GM23338 (cell line): ENCODE data around the gene MAGOH. TPM values are rescaled to one million over a fixed set of nuclear protein-coding genes. Genes with fewer than 3 reads are reported as not detected.

ENCODE experiments used
- ATAC-seq: fragments of 200-7000 bp; cut with Tn5 transposase; 3 replicates; pipeline ENCODE4 v1.9.1; 2020
- DNase-seq: peaks from one replicate; pipeline ENCODE4 v3.0.0-alpha.2; 2015; ENCODE audit warnings: low spot score
- H2AFZ ChIP-seq: fragments of 200-600 bp; sonication (generic); 2 replicates; pipeline ENCODE4 v1.8.0; 2016; ENCODE audit warnings: antibody characterized with exemption, mild to moderate bottlenecking, moderate library complexity
- H3F3A ChIP-seq: fragments of 200-600 bp; sonication (generic); replicated peaks from 2 replicates; pipeline ENCODE4 v1.8.0; 2017; ENCODE audit warnings: antibody characterized with exemption, mixed run types, low read depth
- H3K27ac ChIP-seq: fragments of 200-600 bp; sonication (generic); 2 replicates; pipeline ENCODE4 v1.6.1; 2016; ENCODE audit warnings: low read depth
- H3K27me3 ChIP-seq: fragments of 200-600 bp; sonication (generic); 2 replicates; pipeline ENCODE4 v1.8.0; 2016; ENCODE audit warnings: mild to moderate bottlenecking, mixed run types, moderate library complexity; ENCODE audit not compliant: insufficient read depth
- H3K36me3 ChIP-seq: fragments of 200-600 bp; sonication (generic); 2 replicates; pipeline ENCODE4 v1.8.0; 2016; ENCODE audit warnings: mild to moderate bottlenecking; ENCODE audit not compliant: insufficient read depth
- H3K4me1 ChIP-seq: fragments of 200-600 bp; sonication (generic); 2 replicates; pipeline ENCODE4 v1.8.0; 2016; ENCODE audit warnings: mild to moderate bottlenecking, moderate library complexity; ENCODE audit not compliant: insufficient read depth
- H3K4me2 ChIP-seq: fragments of 200-600 bp; sonication (generic); 2 replicates; pipeline ENCODE4 v1.7.1; 2017; ENCODE audit warnings: mixed run types
- H3K4me3 ChIP-seq: fragments of 200-600 bp; sonication (generic); 2 replicates; pipeline ENCODE4 v1.6.1; 2016; ENCODE audit warnings: mixed run types
- H3K79me2 ChIP-seq: fragments of 200-600 bp; sonication (generic); replicated peaks from 2 replicates; pipeline ENCODE4 v1.8.0; 2017; ENCODE audit warnings: mild to moderate bottlenecking; ENCODE audit not compliant: insufficient read depth
- H3K9me2 ChIP-seq: fragments of 200-600 bp; sonication (generic); 2 replicates; pipeline ENCODE4 v1.8.0; 2017; ENCODE audit not compliant: insufficient read depth
- H4K20me1 ChIP-seq: fragments of 200-600 bp; sonication (generic); replicated peaks from 2 replicates; pipeline ENCODE4 v1.8.0; 2017; ENCODE audit warnings: mild to moderate bottlenecking; ENCODE audit not compliant: insufficient read depth
- H3K27ac Mint-ChIP-seq: 2 replicates; pipeline ENCODE4 v1.8.0; 2020; ENCODE audit warnings: inconsistent platforms, mild to moderate bottlenecking, moderate library complexity, mixed read lengths
- H3K27me3 Mint-ChIP-seq: 3 replicates; pipeline ENCODE4 v1.8.0; 2022; ENCODE audit warnings: low read depth, mild to moderate bottlenecking, moderate library complexity, mixed read lengths, inconsistent platforms; ENCODE audit not compliant: insufficient read depth, poor library complexity
- H3K36me3 Mint-ChIP-seq: 3 replicates; pipeline ENCODE4 v1.8.0; 2021; ENCODE audit warnings: low read depth, mild to moderate bottlenecking, inconsistent platforms, moderate library complexity, mixed read lengths
- H3K4me1 Mint-ChIP-seq: 3 replicates; pipeline ENCODE4 v1.8.0; 2020; ENCODE audit warnings: mild to moderate bottlenecking, inconsistent platforms, mixed read lengths
- H3K4me3 Mint-ChIP-seq: 3 replicates; pipeline ENCODE4 v1.8.0; 2021; ENCODE audit warnings: moderate library complexity, mild to moderate bottlenecking, inconsistent platforms, mixed read lengths
- H3K9me3 Mint-ChIP-seq: 3 replicates; pipeline ENCODE4 v1.8.0; 2020; ENCODE audit warnings: moderate library complexity, mild to moderate bottlenecking, inconsistent platforms, mixed read lengths
- CREB1 ChIP-seq: fragments of 250-450 bp; sonication (Bioruptor Pico); IDR thresholded peaks from 2 replicates; pipeline ENCODE4 v1.5.0; 2020; ENCODE audit warnings: low read depth, mild to moderate bottlenecking, moderate library complexity
- CTCF ChIP-seq, 2 experiments: fragments of 200-600 bp in 1 of 2; sonication (generic) in 1 of 2; conservative IDR thresholded peaks; 2 replicates each; pipeline versions ENCODE4 v1.5.1 to v1.6.1; 2016 to 2017; ENCODE audit warnings: antibody characterized with exemption in 2 of 2, low read depth in 2 of 2, mild to moderate bottlenecking in 2 of 2, moderate library complexity in 1 of 2
- EZH2 ChIP-seq: fragments of 200-600 bp; sonication (generic); IDR thresholded peaks from one replicate; pipeline ENCODE4 v1.8.0; 2017; ENCODE audit warnings: antibody characterized with exemption, mild to moderate bottlenecking, low read depth; ENCODE audit not compliant: unreplicated experiment
- EZH2phosphoT487 ChIP-seq: fragments of 200-600 bp; sonication (generic); IDR thresholded peaks from one replicate; pipeline ENCODE4 v1.8.1; 2018; ENCODE audit warnings: antibody characterized with exemption; ENCODE audit not compliant: unreplicated experiment
- JUNB ChIP-seq: IDR thresholded peaks from one replicate; pipeline ENCODE4 v1.6.1; 2016; ENCODE audit warnings: antibody characterized with exemption; ENCODE audit not compliant: unreplicated experiment
- POLR2AphosphoS5 ChIP-seq: IDR thresholded peaks from 2 replicates; pipeline ENCODE4 v1.6.1; 2016; ENCODE audit warnings: antibody characterized with exemption, low read depth
- ZNF462 ChIP-seq: fragments of 250-450 bp; sonication (Bioruptor Pico); IDR thresholded peaks from 2 replicates; pipeline ENCODE4 v1.5.0; 2020; ENCODE audit warnings: mild to moderate bottlenecking, moderate library complexity
- polyA plus RNA-seq: library from polyadenylated mRNA; unstranded; fragments of >200 nt; fragmentation: Nextera tagmentation; extraction: Ambion mirVana; gene quantifications from 2 replicates; pipeline ENCODE4 v1.2.1, GENCODE V29; 2016
- total RNA-seq: library from RNA; depleted of rRNA; stranded (reverse); fragments of >200 nt; shearing (Covaris generic); gene quantifications from 2 replicates; pipeline ENCODE4 v1.2.3, GENCODE V29; 2014

MAGOH gene
- total and polyA plus RNA-seq, 2 experiments from 2014 or later = 79.3 to 185 TPM

DNA sequence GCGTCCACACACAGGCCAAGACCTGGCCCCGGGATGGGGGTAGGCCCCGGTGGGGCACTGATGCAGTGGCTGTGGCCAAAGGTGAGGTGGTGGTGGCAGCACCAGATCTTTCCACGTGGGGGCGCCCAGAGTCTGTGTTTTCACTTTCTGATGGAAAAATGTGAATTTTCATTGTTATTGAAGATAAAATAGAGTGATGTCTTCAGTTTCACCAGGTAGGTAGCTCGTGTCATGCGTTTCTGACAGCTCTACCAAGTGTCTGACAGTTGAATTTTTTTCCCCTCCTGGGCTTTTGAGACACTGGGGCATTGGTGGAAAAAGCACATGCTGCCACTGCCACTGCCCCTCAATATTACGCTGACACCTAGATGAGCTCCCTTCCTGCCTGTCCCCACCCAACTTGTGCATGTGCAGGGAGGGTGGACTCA lies 40.0 kb upstream of the MAGOH start:
- no peaks in the 10 kb centered on the region for H3F3A ChIP-seq
- H3K4me1 Mint-ChIP-seq = peaks cover 3% of the 10 kb centered on the region; the same call in 1 of the 3 replicates
- H3K4me1 ChIP-seq = no peaks in the 10 kb centered on the region
- 0 out of 2 replicates have a peak overlapping the region, but pooled peaks have one; percentile 58 for H3K27ac Mint-ChIP-seq
- TF ChIP-seq EZH2 = no peak
- no peak for TF ChIP-seq EZH2phosphoT487
- TF ChIP-seq CTCF (conservative IDR thresholded peaks at IDR 0.05; ENCODE audit: low read depth in 2 of 2) = peak; percentile 79 to 85
- H3K27me3 ChIP-seq = no peaks in the 10 kb centered on the region
- no peaks in the 10 kb centered on the region for H3K79me2 ChIP-seq
- H3K36me3 ChIP-seq = no peaks in the 10 kb centered on the region
- DNase-seq = peak; percentile 69
- peaks cover 16% of the 10 kb centered on the region for H3K27me3 Mint-ChIP-seq
- no peaks in the 10 kb centered on the region for H3K9me2 ChIP-seq
- H3K4me3 ChIP-seq = no peak overlapping the region
- H2AFZ ChIP-seq = no peak overlapping the region
- no peak overlapping the region for H3K4me3 Mint-ChIP-seq
- H4K20me1 ChIP-seq = no peaks in the 10 kb centered on the region; the same call in 1 of the 2 replicates
- no peak overlapping the region for H3K27ac ChIP-seq
- peaks cover 85% of the 10 kb centered on the region for H3K36me3 Mint-ChIP-seq
- H3K9me3 Mint-ChIP-seq = no peaks in the 10 kb centered on the region
- H3K4me2 ChIP-seq = no peak overlapping the region
- peak; percentile 75 for ATAC-seq

- no peak overlapping the region for H2AFZ ChIP-seq
- H3K36me3 ChIP-seq = no peaks in the 10 kb centered on the region
- H3K27me3 Mint-ChIP-seq = peaks cover 16% of the 10 kb centered on the region
- no peaks in the 10 kb centered on the region for H3K9me3 Mint-ChIP-seq
- no peak overlapping the region; the same call in 2 of the 3 replicates for H3K4me3 Mint-ChIP-seq
- no peaks in the 10 kb centered on the region for H3K4me1 ChIP-seq
- no peaks in the 10 kb centered on the region for H3F3A ChIP-seq
- no peaks in the 10 kb centered on the region for H3K79me2 ChIP-seq
- H4K20me1 ChIP-seq = no peaks in the 10 kb centered on the region
- no peak overlapping the region for H3K4me3 ChIP-seq
- H3K27me3 ChIP-seq = no peaks in the 10 kb centered on the region
- no peak overlapping the region for H3K4me2 ChIP-seq
- no peak overlapping the region for H3K27ac ChIP-seq
- no peak overlapping the region for H3K27ac Mint-ChIP-seq
- DNase-seq (no peak), ATAC-seq (no peak)
- peaks cover 91% of the 10 kb centered on the region for H3K36me3 Mint-ChIP-seq
- peaks cover 3% of the 10 kb centered on the region; the same call in 1 of the 3 replicates for H3K4me1 Mint-ChIP-seq
- no peaks in the 10 kb centered on the region for H3K9me2 ChIP-seq
- TF ChIP-seq CTCF (conservative IDR thresholded peaks at IDR 0.05; ENCODE audit: low read depth in 2 of 2) (no peak), CREB1 (no peak), ZNF462 (no peak), EZH2phosphoT487 (no peak), POLR2AphosphoS5 (no peak), JUNB (no peak)
These were observed 39.0 kb upstream of the MAGOH start for GRCh38 chr1:53277326-53277725.
